ENCODE data around the gene CYP2J2.
"Not testable (repeated sequence)": the region's sequence is repeated elsewhere in the genome, so short reads cannot be mapped to it uniquely, and the experiment has no call there.

CYP2J2 gene, protein sequence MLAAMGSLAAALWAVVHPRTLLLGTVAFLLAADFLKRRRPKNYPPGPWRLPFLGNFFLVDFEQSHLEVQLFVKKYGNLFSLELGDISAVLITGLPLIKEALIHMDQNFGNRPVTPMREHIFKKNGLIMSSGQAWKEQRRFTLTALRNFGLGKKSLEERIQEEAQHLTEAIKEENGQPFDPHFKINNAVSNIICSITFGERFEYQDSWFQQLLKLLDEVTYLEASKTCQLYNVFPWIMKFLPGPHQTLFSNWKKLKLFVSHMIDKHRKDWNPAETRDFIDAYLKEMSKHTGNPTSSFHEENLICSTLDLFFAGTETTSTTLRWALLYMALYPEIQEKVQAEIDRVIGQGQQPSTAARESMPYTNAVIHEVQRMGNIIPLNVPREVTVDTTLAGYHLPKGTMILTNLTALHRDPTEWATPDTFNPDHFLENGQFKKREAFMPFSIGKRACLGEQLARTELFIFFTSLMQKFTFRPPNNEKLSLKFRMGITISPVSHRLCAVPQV

DNA sequence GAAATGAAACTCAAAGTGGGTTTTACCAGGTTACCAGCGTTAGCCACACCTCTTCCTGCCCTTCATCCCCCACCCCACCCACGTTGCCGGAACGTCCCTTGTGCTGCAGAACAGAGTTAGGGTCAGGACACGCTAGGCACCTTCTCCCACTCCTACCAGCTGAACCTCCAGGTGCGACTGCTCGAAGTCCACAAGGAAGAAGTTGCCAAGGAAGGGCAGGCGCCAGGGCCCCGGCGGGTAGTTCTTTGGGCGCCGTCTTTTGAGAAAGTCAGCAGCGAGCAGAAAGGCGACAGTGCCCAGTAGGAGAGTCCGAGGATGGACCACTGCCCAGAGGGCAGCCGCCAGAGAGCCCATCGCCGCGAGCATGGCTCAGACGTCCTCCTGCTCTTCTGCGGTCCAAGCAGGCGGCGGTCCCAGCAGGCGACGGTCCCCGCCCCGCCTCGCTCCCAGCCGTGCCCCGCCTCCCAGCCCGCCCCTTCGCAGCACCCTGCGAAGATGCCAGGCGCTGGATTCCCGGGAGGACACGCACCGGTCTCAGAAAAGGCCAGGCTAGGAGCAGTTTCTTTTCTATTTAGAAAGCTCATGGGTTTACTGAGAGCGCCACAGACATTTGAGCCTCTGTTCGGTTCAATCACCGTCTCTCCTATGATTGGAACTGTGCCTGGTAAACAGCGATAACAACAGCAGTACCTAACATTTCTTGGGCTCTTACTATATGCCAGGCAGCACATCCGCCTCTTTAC, at the start of gene CYP2J2:
Gene CYP2J2 (minus strand): TSS at position 393 of the 743 bp plus-strand sequence. CDS start 27 bp downstream, at position 366.
- peak; percentile 16 to 20 for DNase-seq (ENCODE audit: extremely low read depth in 1 of 2, low read depth in 1 of 2)

DNA sequence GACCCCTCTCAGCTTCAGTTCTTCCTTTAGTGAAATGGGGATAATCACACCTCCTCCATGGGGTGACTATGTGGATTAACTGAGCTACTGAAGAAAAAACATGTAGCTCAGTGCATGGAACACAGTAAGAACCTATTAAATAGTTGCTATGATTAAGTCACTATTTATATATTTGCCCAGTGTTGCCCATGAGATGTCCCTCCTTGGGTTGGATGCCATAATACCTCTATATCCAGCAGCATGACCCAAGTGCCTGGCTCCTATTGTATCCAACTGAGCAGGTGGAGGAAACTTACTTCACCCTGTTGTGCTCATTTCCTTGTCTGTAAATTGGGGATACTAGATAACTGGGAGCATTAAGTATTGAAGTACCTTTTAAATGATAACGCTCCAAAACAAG, 47.1 kb upstream of the CYP2J2 start:
- DNase-seq (ENCODE audit: extremely low read depth in 1 of 2, low read depth in 1 of 2), result no peak

DNA sequence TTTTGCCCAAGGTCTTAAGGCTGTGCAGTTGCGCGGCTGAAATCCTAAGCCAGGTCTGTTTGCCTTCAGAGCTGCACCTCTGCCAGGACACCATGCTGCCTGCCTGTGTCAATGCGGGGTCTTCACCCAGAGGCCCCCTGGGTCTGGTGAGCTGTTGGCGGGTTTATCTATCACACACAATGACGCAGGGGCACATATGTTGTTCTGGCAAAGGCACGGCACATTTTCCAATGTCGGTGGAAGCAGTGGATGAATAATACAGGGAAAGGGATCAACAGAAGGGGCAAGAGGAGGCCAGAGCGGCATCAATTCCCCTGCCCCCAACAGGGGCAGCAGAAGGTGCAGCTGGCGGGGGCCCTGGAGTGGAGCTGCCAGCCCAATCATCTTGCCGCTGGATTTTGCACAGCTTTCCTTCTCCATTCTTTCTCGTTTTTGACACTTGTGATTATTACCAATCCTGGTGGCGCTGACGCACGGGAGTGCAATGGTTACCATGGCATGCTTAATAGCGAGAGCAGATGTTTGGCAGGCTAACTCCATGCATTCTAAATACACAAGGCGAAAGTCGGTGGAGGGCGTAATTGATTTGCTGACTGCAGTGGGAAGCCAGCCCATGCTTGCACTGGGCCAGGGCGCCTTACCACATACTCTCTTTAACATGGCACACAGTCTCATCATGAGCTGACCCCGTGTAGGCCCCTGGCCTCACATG, 45.8 kb upstream of the CYP2J2 start:
- DNase-seq (ENCODE audit: extremely low read depth in 1 of 2, low read depth in 1 of 2), result no peak

DNA sequence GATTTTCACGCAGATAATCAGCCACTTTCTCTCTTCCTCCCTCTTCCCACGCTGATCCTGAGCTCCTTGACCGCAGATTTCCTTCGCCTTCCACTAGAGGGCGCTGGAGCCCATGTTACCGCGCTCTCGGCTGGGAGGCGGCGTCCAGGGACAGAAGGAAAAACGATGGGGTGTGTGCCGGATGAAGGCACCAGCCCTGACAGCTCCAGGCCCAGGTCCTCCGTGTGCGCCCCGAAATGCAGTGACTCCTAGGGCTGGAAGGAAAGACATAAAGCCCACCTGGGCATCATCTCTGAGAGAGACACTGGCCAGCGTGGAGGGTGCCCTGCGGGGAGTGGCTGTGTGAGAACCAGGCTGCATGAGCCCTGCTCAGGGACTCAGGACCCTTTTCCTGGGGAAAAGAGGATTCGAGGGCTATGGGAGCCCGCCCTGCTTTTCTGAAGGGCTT, 44.9 kb upstream of the CYP2J2 start:
- peak in 1 of 2 donors; percentile 13 for DNase-seq (ENCODE audit: extremely low read depth in 1 of 2, low read depth in 1 of 2)

DNA sequence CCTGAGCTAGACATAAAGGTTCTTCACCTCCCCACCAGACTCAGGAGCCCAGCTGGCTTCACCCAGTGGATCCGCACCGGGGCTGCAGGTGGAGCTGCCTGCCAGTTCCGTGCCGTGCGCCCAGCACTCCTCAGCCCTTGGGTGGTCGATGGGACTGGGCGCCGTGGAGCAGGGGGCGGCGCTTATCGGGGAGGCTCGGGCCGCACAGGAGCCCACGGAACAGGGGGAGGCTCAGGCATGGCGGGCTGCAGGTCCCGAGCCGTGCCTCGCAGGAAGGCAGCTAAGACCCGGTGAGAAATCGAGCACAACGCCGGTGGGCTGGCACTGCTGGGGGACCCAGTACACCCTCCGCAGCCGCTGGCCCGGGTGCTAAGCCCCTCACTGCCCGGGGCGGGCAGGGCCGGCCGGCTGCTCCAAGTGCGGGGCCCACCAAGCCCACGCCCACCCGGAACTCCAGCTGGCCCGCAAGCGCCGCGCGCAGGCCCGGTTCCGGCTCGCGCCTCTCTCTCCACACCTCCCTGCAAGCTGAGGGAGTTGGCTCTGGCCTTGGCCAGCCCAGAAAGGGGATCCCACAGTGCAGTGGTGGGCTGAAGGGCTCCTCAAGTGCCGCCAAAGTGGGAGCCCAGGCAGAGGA, 43.1 kb upstream of the CYP2J2 start:
- DNase-seq (ENCODE audit: extremely low read depth in 1 of 2, low read depth in 1 of 2), result not testable (repeated sequence)

DNA sequence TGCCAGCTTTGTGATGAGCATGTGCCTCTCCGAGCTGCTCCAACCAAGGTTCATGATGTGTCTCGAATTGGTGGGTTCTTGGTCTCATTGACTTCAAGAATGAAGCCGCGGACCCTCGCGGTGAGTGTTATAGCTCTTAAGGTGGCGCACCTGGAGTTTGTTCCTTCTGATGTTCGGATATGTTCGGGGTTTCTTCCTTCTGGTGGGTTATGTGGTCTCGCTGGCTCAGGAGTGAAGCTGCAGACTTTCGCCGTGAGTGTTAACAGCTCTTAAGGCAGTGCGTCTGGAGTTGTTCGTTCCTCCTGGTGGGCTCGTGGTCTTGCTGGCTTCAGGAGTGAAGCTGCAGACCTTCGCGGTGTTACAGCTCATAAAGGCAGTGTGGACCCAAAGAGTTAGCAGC, 42.2 kb upstream of the CYP2J2 start:
- DNase-seq (ENCODE audit: extremely low read depth in 1 of 2, low read depth in 1 of 2), result not testable (repeated sequence)

DNA sequence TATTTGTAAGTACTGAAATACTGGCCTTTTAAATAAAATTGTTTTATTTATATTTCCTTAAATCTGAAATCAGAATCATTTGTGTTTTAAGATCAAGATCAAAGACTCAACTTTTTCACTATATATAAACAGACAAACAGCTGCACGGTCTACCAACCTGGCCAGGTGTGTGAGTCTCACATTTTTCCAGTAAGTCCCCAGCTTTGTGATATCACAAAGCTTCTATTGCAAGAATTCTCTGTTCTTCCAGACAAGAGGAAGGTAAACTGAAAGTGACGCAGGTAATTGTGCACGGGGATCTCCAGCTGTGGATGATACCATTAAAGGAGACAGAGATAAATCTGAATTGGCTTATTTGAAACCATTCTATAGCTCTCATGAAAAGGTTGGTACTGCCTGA, 41.2 kb upstream of the CYP2J2 start:
- no peak for DNase-seq (ENCODE audit: extremely low read depth in 1 of 2, low read depth in 1 of 2)

DNA sequence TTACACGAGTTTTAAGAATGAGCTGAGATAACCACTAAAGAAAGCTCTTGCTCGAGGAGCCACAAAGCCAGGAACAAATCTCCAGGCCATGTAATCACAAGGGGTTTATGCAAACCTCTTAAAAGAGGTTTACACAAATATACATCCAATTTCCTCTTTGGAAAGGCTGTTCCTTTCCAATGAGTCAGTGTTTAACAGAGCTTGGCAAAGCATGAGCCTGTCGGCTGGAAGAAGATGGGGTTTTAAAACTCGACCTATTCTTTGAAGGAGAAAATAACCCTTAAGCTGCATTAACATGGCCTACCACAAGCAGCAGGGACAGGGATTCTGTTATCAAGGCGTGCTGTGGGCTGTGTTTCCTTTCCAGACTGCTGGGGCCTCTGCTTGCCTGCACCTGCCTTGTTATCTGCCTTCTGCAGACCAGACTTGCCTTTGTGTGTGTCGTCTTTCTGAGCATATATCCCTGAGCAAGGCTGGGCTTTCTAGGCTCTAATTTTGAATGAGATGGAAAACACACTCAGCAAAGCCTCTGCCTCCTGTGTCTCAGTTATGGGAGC, 40.6 kb upstream of the CYP2J2 start:
- no peak for DNase-seq (ENCODE audit: extremely low read depth in 1 of 2, low read depth in 1 of 2)

DNA sequence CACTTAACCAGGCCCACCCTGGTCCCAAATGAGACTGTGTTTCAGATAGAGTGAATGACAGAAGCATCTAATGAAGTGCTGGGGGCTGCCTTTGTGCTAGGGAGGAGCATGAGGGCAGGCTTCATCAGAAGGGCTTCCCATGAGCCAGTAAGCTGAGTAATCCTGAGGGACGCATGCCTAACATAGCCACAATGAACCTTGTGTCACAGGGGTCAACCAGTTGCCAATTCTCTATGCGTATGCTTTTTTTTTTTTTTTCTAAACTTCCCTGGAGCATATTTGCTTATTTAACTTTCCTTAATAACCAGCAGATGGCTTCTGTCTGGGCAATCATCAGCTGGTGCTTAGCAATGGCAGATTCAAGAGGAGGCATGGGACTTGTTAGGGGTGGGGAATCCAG, 25.5 kb upstream of the CYP2J2 start:
- no peak for DNase-seq (ENCODE audit: extremely low read depth in 1 of 2, low read depth in 1 of 2)

DNA sequence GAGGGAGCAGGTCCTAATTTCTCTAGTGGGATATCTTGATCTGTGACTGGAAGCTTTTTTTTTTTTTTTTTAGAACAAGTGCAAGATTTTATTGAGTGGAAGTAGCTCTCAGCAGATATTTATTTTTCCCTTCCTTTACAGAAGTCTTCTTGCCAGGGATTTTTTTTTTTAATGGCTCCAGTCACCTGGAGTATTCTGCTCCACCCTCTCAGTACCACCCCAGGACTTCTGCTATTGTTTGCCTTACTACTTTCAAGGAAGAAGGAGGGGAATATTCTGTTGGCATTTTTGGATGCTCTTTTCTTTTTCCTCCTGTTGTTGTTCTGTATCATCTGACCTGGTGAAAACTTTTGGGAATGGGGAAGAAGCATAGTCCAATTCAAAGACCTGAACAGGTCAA, 23.1 kb upstream of the CYP2J2 start:
- DNase-seq (ENCODE audit: extremely low read depth in 1 of 2, low read depth in 1 of 2), result no peak

DNA sequence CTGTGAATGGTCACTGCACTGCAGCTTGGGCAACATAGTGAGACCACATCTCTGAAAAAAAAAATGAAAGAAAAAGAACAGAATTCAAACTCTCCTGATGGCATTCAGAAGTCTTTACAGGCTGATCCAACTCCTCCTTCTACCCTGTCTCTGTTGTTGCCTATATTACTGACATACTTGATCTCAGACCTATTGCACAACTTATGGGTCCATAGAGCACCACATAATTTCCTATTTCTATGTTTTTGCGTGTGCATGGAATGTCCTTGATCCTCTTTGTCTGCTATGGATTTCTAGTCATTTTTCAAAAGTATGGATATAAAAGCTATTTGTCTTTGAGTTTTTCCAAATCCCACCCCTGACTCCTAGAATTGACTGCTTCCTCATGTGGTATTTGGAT, 22.4 kb upstream of the CYP2J2 start:
- DNase-seq (ENCODE audit: extremely low read depth in 1 of 2, low read depth in 1 of 2), result no peak

DNA sequence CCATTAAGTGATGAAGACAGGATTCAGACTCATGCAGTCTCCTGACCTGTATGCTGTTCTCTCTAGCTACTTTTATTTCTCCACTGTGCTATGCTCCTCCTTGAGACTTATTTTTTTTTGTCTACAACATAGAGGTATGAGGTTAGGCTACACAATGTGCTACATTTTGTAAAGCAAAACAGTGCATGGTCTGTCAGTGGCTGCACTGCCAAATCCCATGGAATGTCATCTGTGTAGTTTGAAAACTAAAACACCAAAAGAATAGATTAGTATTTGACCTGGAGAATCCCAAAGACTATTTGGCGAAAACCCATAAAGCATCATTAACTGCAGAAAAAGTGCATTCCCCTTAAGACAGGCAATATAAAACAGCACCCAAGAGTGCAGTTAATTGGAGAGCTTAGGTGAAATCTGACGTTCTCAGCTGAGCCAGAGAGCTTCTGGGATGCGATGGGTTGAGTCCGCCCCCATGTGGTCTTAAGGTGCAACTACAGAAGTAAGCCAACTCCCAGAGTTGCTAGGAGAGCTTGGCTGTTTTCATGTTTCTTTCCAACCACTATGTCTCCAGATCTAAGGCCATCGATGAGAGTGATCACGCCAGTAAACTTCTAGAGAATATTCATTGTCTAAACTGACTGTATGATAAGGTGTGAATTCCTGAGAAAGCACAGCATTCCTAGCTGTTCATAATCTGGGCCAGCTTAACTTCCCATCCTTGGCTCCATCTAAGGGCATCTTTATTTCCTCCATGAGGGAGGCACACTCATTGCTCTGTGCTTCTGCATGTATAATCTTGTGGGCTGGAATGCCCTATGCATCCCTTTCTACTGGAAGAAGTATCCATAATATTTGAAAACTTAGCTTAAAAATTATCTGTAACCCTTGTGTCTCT, 20.7 kb upstream of the CYP2J2 start:
- peak in 1 of 2 donors; percentile 10 for DNase-seq (ENCODE audit: extremely low read depth in 1 of 2, low read depth in 1 of 2)

DNA sequence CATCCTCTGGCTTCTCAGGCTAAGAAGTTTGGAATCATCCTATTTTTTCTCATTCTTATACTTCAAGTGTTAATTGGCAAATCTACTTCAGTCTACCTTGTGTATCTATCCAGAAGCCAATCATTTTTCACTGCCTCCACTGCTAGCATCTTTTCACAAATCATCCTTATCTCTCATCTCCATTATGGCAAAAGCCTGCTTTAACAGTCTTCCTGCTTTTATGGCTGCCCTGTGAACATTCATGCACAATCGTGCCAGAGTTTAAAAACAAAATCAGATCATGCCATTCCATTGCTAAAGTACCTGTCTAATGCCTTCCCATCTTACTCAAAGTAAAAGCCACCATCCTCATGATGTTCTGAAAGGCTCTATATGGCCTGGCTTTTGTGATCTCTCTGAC, 19.2 kb upstream of the CYP2J2 start:
- no peak for DNase-seq (ENCODE audit: extremely low read depth in 1 of 2, low read depth in 1 of 2)

DNA sequence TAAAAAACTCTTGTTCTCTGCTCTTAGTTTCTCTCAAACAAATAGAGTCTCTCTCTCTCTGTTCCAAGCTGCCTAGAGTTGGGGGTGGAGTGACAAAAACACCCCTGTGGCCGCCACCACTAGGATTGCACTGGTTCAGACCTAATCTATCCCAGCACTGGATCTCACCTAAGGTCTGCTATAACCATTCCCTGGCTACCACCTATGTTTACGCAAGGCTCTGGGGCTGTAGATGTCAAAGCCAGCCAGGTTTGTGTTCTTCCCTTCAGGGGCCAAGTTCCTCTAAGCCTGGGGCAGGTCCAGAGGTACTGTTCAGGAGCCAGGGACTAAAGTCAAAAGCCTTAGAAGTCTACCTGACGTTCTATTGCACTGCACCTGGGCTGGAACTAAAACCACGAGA, 12.8 kb upstream of the CYP2J2 start:
- DNase-seq (ENCODE audit: extremely low read depth in 1 of 2, low read depth in 1 of 2), result no peak

DNA sequence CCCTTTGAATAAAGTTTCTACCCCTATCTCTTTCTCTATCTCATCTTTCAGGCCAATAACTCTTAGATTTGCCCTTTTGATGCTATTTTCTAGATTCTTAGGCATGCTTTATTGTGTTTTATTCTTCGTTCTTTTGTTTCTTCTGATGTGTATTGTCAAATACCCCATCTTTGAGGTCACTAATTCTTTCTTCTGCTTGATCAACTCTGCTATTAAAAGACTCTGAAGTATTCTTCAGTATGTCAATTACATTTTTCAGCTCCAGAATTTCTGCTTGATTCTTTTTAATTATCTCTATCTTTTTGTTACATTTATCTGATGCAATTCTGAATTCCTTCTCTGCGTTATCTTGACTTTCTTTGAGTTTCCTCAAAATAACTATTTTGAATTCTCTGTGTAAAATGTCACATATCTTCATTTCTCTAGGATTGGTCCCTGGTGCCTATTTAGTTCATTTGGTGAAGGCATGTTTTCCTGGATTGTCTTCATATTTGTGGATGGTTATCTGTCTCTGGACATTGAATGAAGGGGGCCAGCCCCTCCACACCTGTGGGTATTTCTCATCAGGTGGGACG, 11.2 kb upstream of the CYP2J2 start:
- no peak for DNase-seq (ENCODE audit: extremely low read depth in 1 of 2, low read depth in 1 of 2)

DNA sequence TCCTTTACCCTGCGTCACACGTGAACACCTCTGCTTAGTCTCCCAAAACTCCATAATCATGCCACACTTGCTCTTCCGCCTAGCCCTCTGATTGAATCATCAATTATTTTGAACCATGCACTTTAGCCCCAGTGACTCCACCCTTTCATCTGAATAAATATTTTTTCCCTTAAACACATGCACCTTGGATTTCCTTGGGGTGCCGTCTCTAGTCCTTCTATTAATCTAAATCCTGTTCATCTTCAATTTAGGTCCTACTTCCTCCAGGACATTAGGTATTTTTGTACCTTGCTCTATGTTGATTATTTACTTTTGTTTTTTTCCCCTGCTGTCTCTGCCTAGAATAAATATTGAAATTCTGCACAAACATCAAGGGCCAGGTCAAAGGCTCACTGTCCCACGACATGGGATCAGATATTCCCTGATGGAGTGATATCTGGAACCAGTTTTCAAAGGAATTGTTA, 9.8 kb upstream of the CYP2J2 start:
- no peak for DNase-seq (ENCODE audit: extremely low read depth in 1 of 2, low read depth in 1 of 2)

DNA sequence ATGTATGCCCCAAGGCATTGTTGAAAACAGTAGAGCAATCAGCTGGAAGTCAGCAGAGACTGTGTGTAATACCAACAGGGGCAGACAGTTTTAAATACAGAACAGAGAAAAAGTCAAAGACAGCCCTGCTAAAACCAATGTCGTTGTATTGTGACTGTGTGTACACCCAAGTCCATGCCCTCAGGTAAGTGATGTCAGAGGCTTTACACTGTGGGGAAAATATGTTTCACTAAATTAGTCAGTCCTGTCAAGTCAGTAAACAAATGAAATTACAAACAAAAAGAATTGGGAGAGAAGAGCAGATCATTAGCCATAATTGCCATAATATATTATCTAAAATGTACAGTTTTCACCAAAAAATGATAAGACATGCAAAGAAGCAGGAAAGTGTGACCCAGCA, 2.4 kb upstream of the CYP2J2 start:
- DNase-seq (ENCODE audit: extremely low read depth in 1 of 2, low read depth in 1 of 2), result no peak

DNA sequence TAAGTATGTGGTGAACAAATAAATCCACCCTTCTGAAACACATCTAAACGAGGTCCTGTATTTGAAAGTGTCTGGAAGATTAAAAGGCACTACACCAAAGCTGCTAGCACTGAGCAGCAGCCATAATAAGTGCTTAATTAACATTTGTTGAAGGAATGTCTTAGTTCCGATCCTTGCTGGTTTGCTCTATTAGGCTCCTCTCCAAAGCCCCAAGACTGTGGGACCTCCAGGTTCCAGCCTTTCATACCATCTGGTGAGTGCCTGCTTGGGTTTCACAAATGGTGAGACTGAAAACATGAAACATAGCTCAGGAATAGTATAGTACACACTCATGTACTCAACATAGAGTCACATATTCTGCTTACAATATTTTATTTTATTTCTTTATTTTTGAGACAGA, 640 bp upstream of the CYP2J2 start:
- no peak for DNase-seq (ENCODE audit: extremely low read depth in 1 of 2, low read depth in 1 of 2)

DNA sequence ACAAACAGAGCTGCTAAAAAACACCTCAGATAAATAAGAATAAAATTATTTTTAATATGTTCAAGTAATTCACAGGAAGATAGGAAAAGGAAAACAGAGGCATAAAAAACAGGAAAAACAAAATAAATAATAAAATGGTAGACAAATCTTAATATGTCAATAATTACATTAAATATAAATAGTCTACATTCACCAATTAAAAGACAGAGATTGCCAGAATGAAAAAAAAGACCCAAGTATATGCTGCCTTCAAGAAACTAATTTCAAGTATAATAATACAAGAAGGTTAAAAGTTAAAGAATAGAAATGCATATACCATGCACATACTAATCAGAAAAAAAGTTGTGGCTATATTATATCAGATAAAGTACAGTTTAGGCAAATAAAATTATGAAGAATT, 1.9 kb downstream of the CYP2J2 start:
- no peak for DNase-seq (ENCODE audit: extremely low read depth in 1 of 2, low read depth in 1 of 2)

Measured in stimulated activated CD8-positive, alpha-beta memory T cell treated with anti-CD3 and anti-CD28 coated beads, Interleukin-7, amount 100 ng/mL, for 48 hours (primary cell).